ENCODE data around the gene KRT32.

The KRT32 gene

GRCh38 chr17:41483991-41484826 lies 17.0 kb upstream of the KRT32 start:
- TF ChIP-seq CTCF (IDR thresholded peaks at IDR 0.05; ENCODE audit: extremely low read depth, missing control alignments) = no peak
- no peak for DNase-seq (ENCODE audit: low spot score)

- no peak for DNase-seq (ENCODE audit: low spot score)
- TF ChIP-seq CTCF (IDR thresholded peaks at IDR 0.05; ENCODE audit: extremely low read depth, missing control alignments) = no peak
These were observed 16.3 kb upstream of the KRT32 start for GRCh38 chr17:41483531-41483930.

GRCh38 chr17:41481036-41481435 lies 13.8 kb upstream of the KRT32 start, which contains the start of gene KRT35:
Gene KRT35, minus strand, starts transcription at chr17:41481151. Its CDS starts 54 bp downstream, at chr17:41481097.
- no peak for DNase-seq (ENCODE audit: low spot score)
- TF ChIP-seq CTCF (IDR thresholded peaks at IDR 0.05; ENCODE audit: extremely low read depth, missing control alignments) = no peak

- TF ChIP-seq CTCF (IDR thresholded peaks at IDR 0.05; ENCODE audit: extremely low read depth, missing control alignments) = no peak
- DNase-seq (ENCODE audit: low spot score) = no peak
These were observed 13.4 kb upstream of the KRT32 start for GRCh38 chr17:41480581-41480980.

GRCh38 chr17:41480136-41480535 lies 12.9 kb upstream of the KRT32 start:
- DNase-seq (ENCODE audit: low spot score) = no peak
- TF ChIP-seq CTCF (IDR thresholded peaks at IDR 0.05; ENCODE audit: extremely low read depth, missing control alignments) = no peak

GRCh38 chr17:41478237-41478636 lies 11.1 kb upstream of the KRT32 start:
- DNase-seq (ENCODE audit: low spot score) = no peak
- TF ChIP-seq CTCF (IDR thresholded peaks at IDR 0.05; ENCODE audit: extremely low read depth, missing control alignments) = no peak

GRCh38 chr17:41476866-41477815 lies 10.0 kb upstream of the KRT32 start:
- DNase-seq (ENCODE audit: low spot score) = no peak
- no peak for TF ChIP-seq CTCF (IDR thresholded peaks at IDR 0.05; ENCODE audit: extremely low read depth, missing control alignments)

Data from GM20000 (cell line).